ENCODE results near the gene TFR2. TPM values are rescaled to one million over a fixed set of nuclear protein-coding genes. Genes with fewer than 3 reads are reported as not detected.
A peak's percentile ranks its signal among the peaks of the same experiment; 100 is the strongest.

TFR2 gene
- total RNA-seq, 4 donors from 2014 or later, result 0.60 to 0.68 (median 0.64) TPM; not detected in 1

DNA sequence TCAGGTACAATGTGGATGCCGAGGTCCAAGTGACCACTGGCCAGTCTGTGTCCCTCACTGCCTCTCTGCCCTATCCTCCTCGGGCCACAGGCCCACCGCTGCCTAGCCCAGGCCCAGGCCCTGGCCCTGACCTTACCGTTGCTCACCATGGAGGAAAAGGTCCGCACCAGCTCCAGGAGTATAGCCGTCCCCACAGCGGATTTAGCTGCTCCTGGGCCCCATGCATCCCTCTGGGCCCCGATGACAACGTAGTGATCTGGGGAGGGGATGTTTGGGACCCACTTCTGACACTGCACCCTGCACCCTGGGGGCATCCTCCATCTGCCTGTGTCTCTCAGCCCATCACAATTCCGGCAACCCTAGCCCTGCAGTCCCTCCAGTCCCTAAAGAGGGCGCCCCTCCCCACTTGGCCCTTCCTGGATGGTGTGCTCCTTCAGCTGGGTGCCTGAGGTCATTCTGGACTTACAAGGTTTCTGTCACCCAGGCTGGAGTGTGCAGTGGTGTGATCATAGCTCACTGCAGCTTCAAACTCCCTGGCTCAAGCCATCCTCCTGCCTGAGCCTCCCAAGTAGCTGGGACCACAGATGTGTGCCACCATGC, 12.1 kb downstream of the TFR2 start:
- peaks cover 3 to 21% (median 16%) of the 10 kb centered on the region in 4 donors for H3K4me1 ChIP-seq
- intact Hi-C loops (cut with DNase I; ENCODE audit: low total_unique reads), result no loop called here
- in situ Hi-C loops (cut with MboI; ENCODE audit: low pct_ligation_motif_present in 1 of 4, low pct_unique_long_range_greater_than_20kb in 1 of 4, low sequenced_read_pairs in 3 of 4), result no loop called here
- peaks cover 7% of the 10 kb centered on the region for H3K27me3 ChIP-seq
- DNase-seq, result peak; percentile 33
- WGBS, 2 donors (ENCODE audit: low coverage in 1 of 2), result 88% methylated on average over 11 of the region's 11 CpGs; no CpG with 5 or more reads in 1 of the 2 donors
- H3K27ac ChIP-seq, result no peak overlapping the region
- no peak overlapping the region for H3K4me3 ChIP-seq
- H3K36me3 ChIP-seq, result no peaks in the 10 kb centered on the region
- TF ChIP-seq, protein P1, sequence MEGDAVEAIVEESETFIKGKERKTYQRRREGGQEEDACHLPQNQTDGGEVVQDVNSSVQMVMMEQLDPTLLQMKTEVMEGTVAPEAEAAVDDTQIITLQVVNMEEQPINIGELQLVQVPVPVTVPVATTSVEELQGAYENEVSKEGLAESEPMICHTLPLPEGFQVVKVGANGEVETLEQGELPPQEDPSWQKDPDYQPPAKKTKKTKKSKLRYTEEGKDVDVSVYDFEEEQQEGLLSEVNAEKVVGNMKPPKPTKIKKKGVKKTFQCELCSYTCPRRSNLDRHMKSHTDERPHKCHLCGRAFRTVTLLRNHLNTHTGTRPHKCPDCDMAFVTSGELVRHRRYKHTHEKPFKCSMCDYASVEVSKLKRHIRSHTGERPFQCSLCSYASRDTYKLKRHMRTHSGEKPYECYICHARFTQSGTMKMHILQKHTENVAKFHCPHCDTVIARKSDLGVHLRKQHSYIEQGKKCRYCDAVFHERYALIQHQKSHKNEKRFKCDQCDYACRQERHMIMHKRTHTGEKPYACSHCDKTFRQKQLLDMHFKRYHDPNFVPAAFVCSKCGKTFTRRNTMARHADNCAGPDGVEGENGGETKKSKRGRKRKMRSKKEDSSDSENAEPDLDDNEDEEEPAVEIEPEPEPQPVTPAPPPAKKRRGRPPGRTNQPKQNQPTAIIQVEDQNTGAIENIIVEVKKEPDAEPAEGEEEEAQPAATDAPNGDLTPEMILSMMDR (IDR thresholded peaks at IDR 0.05), result peak in 2 of 5 experiments; percentile 9 to 17
- TF ChIP-seq POLR2A (IDR thresholded peaks at IDR 0.05), result no peak
- TF ChIP-seq POLR2AphosphoS5 (IDR thresholded peaks at IDR 0.05), result no peak
- TF ChIP-seq EP300 (IDR thresholded peaks at IDR 0.05; ENCODE audit: low read depth), result no peak
- H3K9me3 ChIP-seq, result no peaks in the 10 kb centered on the region

DNA sequence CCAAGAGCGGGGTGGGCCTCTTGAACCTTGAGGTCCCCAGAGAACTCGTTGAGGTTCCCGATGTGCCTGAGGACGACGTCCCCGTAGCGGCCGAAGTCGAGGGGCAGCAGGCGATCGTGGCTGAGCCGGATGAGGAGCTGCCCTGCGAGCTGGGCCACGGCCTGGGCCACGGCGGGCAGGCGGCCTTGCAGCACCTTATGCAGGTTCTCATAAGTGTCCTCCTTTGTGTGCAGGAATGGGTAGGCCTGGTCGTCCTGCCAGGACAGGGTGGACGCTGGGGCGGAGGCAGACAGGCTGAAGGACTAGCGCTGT, 14.2 kb downstream of the TFR2 start:
- peak overlapping the region in 2 of 4 donors; percentile 28 to 46 for H3K4me3 ChIP-seq

DNA sequence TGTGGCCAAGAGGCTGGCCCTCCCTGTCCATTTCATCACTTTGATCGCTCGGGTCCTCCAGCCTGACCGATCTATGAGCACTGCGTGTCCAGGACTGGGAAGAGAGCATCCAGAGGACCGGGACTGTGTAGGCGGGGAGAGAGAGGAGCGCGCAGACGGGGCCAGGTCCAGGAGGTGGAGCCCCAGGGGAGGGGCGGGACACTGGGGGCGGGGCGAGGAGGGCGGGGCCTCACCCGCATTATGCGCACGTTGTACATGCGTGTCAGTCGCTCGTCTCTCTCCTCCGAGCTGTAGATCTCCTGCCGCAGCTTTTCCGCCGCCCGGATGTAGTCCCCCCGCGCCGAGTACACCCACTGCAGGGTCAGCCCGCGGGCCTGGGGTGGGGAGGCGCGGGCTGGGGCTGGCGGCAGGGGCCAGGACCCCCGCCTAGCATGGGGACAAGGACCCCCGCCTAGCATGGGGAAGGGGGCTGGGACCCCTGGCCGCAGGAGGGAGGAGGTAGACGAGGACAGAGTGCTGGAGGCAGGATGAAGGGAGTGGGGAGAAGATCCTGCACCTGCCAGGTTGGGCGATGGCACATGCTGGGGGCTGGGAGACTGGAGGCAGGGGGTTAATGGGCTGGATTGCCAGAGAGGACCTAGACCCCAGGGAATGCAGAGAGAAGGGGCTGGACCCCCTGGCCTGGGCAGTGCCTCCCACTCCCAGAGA, 14.7 kb downstream of the TFR2 start:
- in situ Hi-C loops (cut with MboI; ENCODE audit: low pct_ligation_motif_present in 1 of 4, low pct_unique_long_range_greater_than_20kb in 1 of 4, low sequenced_read_pairs in 3 of 4), result no loop called here
- 5 to 14% methylated on average over 7 to 27 of the region's 37 CpGs for whole genome bisulfite sequencing, 2 donors (ENCODE audit: low coverage in 1 of 2)

More for the DNA sequence above, 14.2 kb downstream of the TFR2 start:
- TF ChIP-seq, protein P1 (IDR thresholded peaks at IDR 0.05), result no peak
- no peak for TF ChIP-seq EP300 (IDR thresholded peaks at IDR 0.05; ENCODE audit: low read depth)
- TF ChIP-seq POLR2A (IDR thresholded peaks at IDR 0.05), result no peak
- no peak for TF ChIP-seq POLR2AphosphoS5 (IDR thresholded peaks at IDR 0.05)
- DNase-seq, result no peak
- H3K36me3 ChIP-seq, result no peaks in the 10 kb centered on the region
- in situ Hi-C loops (cut with MboI; ENCODE audit: low pct_ligation_motif_present in 1 of 4, low pct_unique_long_range_greater_than_20kb in 1 of 4, low sequenced_read_pairs in 3 of 4) (no loop called here), intact Hi-C loops (cut with DNase I; ENCODE audit: low total_unique reads) (no loop called here)
- H3K9me3 ChIP-seq, result no peaks in the 10 kb centered on the region
- H3K27ac ChIP-seq, result peak overlapping the region in 2 of 4 donors; percentile 28 to 46
- H3K4me1 ChIP-seq, result peaks cover 3 to 12% (median 7%) of the 10 kb centered on the region in 4 donors
- H3K27me3 ChIP-seq, result no peaks in the 10 kb centered on the region
- 92 to 95% methylated on average over 10 to 20 of the region's 21 CpGs for WGBS, 2 donors (ENCODE audit: low coverage in 1 of 2)

DNA sequence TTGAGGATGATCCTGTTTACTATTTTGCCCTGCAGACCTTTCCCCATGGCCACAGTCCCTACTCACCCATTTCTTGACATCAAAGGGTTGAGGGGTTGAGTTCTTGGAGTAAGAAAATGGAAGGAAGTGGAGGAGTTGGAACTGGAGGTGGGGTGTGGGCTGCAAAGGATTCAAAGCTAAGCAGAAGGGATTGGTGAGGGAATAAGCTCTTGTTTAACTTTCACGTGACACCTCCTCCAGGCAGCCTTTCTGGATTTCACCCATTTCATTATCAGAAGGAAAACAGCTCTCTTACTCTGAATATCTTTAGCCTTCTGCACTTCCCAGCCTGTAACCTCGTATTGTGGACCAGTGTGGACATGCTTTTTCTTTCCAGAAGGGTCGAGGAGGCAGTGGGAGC, 15.3 kb downstream of the TFR2 start:
- in situ Hi-C loops (cut with MboI; ENCODE audit: low pct_ligation_motif_present in 1 of 4, low pct_unique_long_range_greater_than_20kb in 1 of 4, low sequenced_read_pairs in 3 of 4) (no loop called here), intact Hi-C loops (cut with DNase I; ENCODE audit: low total_unique reads) (no loop called here)
- Histone ChIP-seq H3K4me3 (peak overlapping the region in 1 of 4 donors; percentile 46), H3K4me1 (peaks cover 3 to 12% (median 7%) of the 10 kb centered on the region in 4 donors), H3K27ac (no peak overlapping the region), H3K9me3 (no peaks in the 10 kb centered on the region), H3K36me3 (no peaks in the 10 kb centered on the region), H3K27me3 (no peaks in the 10 kb centered on the region)
- TF ChIP-seq EP300 (IDR thresholded peaks at IDR 0.05; ENCODE audit: low read depth) (no peak), POLR2AphosphoS5 (IDR thresholded peaks at IDR 0.05) (no peak), POLR2A (IDR thresholded peaks at IDR 0.05) (no peak)
- TF ChIP-seq, protein P1 (IDR thresholded peaks at IDR 0.05), result no peak
- 12 to 56% methylated on average over 1 to 3 of the region's 3 CpGs for WGBS, 2 donors (ENCODE audit: low coverage in 1 of 2)
- DNase-seq, result no peak

More for the DNA sequence above, 14.7 kb downstream of the TFR2 start:
- no peaks in the 10 kb centered on the region for H3K27me3 ChIP-seq
- H3K4me3 ChIP-seq, result peak overlapping the region in 3 of 4 donors; percentile 12 to 46 (median 28)
- DNase-seq, result peak; percentile 93
- H3K27ac ChIP-seq, result peak overlapping the region; percentile 28 to 61 (median 48)
- intact Hi-C loops (cut with DNase I; ENCODE audit: low total_unique reads), result no loop called here
- no peaks in the 10 kb centered on the region for H3K9me3 ChIP-seq
- TF ChIP-seq POLR2AphosphoS5 (IDR thresholded peaks at IDR 0.05) (peak in 1 of 3 donors; percentile 40), EP300 (IDR thresholded peaks at IDR 0.05; ENCODE audit: low read depth) (no peak), POLR2A (IDR thresholded peaks at IDR 0.05) (no peak)
- TF ChIP-seq, protein P1 (IDR thresholded peaks at IDR 0.05), result no peak
- no peaks in the 10 kb centered on the region for H3K36me3 ChIP-seq
- H3K4me1 ChIP-seq, result peaks cover 3 to 12% (median 7%) of the 10 kb centered on the region in 4 donors
